LHCN-M2 (cell line): ENCODE data around the gene SLC2A13. TPM values are rescaled to one million over a fixed set of nuclear protein-coding genes. Genes with fewer than 3 reads are reported as not detected.
"Not testable (repeated sequence)": the region's sequence is repeated elsewhere in the genome, so short reads cannot be mapped to it uniquely, and the experiment has no call there.

Experiments
- DNase-seq: peaks from one replicate; pipeline ENCODE4 v3.0.0-alpha.2; 2012; ENCODE audit warnings: low read depth
- total RNA-seq: library from RNA; depleted of rRNA; stranded (reverse); fragments of >200 nt; gene quantifications from 2 replicates; pipeline ENCODE4 v1.2.3, GENCODE V29; 2014

The SLC2A13 gene
- total RNA-seq, 1 experiment from 2014 or later, result 9.9 TPM

DNA sequence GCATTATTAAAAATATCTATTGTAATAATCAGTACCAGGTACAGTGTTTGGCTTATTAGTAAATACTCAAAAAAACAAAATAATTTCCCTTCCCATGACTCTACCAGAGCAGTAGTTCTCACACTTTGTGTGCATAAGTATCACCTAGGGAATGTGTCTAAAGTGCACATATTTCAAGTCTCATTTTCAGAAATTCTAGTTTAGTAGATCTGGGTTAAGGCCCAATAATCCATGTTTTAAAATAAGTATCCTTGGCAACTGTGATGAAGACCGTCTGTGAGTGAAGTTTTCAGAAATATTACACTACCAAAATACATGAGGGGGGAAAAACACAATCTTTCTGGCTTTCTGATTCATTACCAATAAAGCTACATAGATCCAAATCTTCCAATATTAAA, 237.6 kb downstream of the SLC2A13 start:
- no peak for DNase-seq

DNA sequence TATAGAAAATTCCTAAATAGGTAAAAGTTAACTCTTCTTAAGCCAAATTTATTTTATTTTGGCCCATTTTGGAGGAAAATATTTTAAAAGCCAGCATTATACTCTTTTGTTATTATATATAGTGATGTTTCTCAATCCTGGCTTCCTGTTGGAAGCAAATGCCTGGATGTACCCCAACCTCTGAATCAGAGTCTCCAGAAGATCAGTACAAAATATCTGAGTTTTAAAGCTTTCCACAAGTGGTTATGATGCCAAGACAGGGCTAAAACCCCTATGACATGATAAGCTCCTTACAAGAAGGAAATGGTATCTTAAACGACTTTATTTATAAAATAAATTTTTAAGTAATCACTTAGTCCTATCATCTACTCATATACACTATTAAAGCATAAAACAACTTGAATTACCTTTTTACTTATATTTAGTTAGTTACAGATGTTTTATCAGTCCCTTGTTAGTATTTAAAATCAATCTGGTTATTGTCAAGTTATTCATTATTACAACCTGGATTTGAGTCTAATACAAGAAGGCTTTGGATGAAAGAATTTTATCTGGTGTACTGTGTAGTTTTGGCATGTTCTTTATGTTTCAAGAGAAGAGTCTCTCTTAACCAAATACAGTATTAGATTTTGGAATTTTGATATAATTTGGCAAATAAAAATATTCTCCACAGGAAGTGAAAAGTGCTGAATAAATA, 238.1 kb downstream of the SLC2A13 start:
- no peak for DNase-seq

- no peak for DNase-seq
Observed at GRCh38 chr12:39866135-39866534, 239.7 kb downstream of the SLC2A13 start.

DNA sequence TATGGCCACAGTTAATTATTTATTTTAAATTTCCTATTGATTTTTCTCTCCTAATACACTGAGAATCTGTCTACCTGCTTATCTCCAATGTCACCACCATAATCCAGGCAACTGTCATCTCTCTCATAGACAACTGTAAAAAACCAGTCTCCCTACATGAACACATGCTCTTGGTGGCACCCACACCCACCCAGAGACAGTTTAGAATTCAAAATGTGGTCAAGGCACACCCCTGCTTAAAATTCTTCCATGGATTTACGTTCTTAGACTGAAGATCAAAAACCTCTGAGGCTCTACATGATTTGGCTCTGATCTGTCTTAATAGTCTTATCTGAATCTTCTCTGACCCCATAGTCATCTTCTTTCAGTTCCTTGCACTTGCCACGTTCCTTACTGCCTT, 245.2 kb downstream of the SLC2A13 start:
- DNase-seq, result no peak

DNA sequence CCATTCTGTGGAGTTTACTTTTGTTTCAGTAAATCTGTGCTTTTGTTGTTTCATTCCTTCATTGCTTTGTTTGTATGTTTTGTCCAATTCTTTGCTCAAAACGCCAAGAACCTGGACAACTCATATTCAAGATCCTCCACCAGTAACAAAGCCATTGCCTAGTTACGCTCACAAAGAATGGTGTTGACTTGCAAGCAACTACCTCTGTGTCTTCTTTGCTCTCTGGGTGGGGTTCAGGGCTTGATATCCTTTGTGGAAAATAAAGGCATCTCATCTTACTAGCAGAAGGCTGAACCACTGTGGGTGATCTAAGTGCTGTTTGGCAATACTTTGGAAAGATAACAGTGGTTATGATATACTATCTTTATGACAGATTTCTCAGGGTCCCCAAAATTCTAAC, 252.9 kb downstream of the SLC2A13 start:
- DNase-seq, result no peak

DNA sequence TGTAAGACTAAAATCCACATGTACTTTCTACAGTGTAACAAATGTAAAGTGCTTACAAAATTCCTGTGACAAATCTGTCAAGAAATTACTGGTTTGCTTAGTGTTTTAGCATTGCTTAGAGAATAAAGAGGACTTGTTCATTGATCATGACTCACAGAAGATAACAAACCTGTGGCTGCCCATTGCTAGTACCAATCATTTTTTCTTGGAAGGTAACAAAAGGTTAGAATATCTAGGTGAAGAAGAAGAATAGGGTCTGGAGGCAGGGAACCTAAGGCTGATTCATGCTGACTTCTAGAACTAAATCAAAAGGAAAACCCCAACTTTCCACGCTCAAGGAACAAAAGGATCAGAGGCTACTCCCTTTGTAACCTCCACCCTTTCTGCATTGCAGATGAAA, 253.5 kb downstream of the SLC2A13 start:
- no peak for DNase-seq

- DNase-seq, result not testable (repeated sequence)
Observed at GRCh38 chr12:39848218-39848617, 257.7 kb downstream of the SLC2A13 start.

- DNase-seq, result peak; percentile 36
Observed at GRCh38 chr12:39846971-39847650, 258.8 kb downstream of the SLC2A13 start.

DNA sequence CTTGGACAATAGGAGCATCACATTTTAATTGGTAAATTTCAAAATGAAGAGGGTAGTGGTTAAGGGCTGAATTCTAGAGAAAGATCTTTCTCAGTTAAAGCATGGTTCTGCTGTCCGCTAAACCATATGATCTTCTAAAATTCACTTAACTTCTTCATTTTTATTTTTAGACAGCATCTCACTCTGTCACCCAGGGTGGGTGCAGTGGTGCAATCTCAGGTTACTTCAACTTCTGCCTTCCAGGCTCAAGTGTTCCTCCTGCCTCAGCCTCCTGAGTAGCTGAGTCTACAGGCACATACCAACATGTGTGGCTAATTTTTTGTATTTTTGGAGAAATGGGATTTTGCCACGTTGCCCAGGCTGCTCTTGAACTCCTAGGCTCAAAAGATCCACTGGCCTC, 259.6 kb downstream of the SLC2A13 start:
- no peak for DNase-seq

GRCh38 chr12:39840422-39840821, 265.5 kb downstream of the SLC2A13 start:
- no peak for DNase-seq

DNA sequence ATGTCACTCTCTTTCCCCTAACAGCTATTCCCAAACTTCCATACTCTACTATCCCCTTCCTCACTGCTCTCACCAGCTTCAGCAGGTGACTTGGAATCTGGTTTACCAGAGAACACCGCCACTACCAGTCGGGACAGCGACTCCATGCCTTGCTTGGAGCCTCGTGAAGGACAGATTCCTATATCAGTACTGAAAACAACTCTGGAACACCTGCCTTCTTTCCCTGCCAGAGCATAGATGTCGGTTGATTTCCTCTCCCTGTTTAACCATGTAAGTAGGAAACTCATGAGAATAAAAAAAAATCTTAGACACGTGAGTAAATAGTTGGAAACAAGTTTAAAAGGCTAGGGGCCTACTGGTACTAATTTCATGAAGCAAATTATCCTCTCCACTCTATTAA, 266.8 kb downstream of the SLC2A13 start:
- no peak for DNase-seq

- DNase-seq, result no peak
Observed at GRCh38 chr12:39835517-39836489, 270.1 kb downstream of the SLC2A13 start.

- peak; percentile 5 for DNase-seq
Observed at GRCh38 chr12:39831587-39832315, 274.1 kb downstream of the SLC2A13 start.

GRCh38 chr12:39830852-39831520, 274.9 kb downstream of the SLC2A13 start:
- DNase-seq, result no peak

- no peak for DNase-seq
Observed at GRCh38 chr12:39830171-39830570, 275.7 kb downstream of the SLC2A13 start.

DNA sequence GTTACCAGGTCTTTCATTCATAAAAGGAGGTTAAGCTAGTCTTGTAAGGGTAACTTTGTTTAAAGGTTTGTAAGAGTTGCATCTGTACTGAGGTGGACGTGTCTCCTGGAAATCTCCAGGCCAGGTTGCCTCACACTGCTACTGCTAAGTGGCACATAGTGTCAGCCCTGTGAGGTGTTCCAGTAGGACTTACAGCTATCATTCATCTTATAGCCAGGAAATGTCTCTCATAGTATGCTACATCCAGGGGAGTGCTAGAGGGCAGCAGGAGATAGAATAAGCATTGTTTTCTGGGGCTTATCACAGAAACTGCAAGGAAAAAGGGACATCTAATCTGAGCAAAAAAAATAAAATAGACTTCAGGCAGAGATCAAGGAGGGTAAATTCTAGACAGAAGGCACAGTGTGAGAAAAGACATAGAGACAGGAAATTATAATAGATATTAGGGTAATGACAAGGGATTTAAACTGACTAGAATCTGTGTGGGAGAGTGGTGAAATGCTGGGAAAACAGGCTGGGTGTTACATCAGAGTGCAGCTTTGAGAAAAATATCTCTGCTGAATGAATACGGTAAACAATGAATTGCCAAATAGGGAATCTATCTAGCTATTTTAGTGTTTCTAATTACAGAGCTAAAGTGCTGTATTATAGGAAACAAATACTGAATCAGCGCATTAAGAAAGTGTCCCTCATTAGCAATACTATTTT, 281.2 kb downstream of the SLC2A13 start:
- no peak for DNase-seq

GRCh38 chr12:39816671-39817185, 289.2 kb downstream of the SLC2A13 start:
- no peak for DNase-seq

GRCh38 chr12:39815746-39816145, 290.1 kb downstream of the SLC2A13 start:
- DNase-seq, result no peak

- DNase-seq, result no peak
Observed at GRCh38 chr12:39814626-39815025, 291.3 kb downstream of the SLC2A13 start.

GRCh38 chr12:39813776-39814175, 292.1 kb downstream of the SLC2A13 start:
- DNase-seq, result no peak
